Ovary (tissue), 9 donors: ENCODE data around the gene BCAS1. TPM values are rescaled to one million over a fixed set of nuclear protein-coding genes. Genes with fewer than 3 reads are reported as not detected.

Source experiments
- DNase-seq, 5 donors: peaks; one replicate each; pipeline ENCODE4 v3.0.0-alpha.2; 2019 to 2020
- H3K27ac ChIP-seq, 2 donors: fragments of 200-600 bp; one replicate each; pipeline versions ENCODE4 v1.5.1 to v1.8.0; 2019 to 2022
- H3K27me3 ChIP-seq: fragments of 200-600 bp; one replicate; pipeline ENCODE4 v1.8.0; 2022
- H3K36me3 ChIP-seq: fragments of 200-600 bp; sonication (generic); one replicate; pipeline ENCODE4 v1.5.1; 2019
- H3K4me1 ChIP-seq: one replicate; pipeline ENCODE4 v1.8.1; 2013; ENCODE audit warnings: mild to moderate bottlenecking, moderate library complexity; ENCODE audit not compliant: insufficient read depth
- H3K4me3 ChIP-seq: fragments of 200-600 bp; sonication (generic); one replicate; pipeline ENCODE4 v1.5.1; 2017
- H3K9me3 ChIP-seq, 2 donors: fragments of 200-600 bp in 1 of 2; sonication (generic) in 1 of 2; one replicate each; pipeline versions ENCODE4 v1.5.1 to v1.8.1; 2013 to 2019; ENCODE audit warnings: mild to moderate bottlenecking in 1 of 2, moderate library complexity in 1 of 2
- CTCF ChIP-seq, 3 donors: fragments of 450-650 bp in 2 of 3; fragments of 200-600 bp in 1 of 3; IDR thresholded peaks; one replicate each; pipeline versions ENCODE4 v1.5.1 to v1.8.0; 2016 to 2022; ENCODE audit warnings: antibody characterized with exemption in 3 of 3, mild to moderate bottlenecking in 1 of 3
- EP300 ChIP-seq: sonication (generic); formaldehyde crosslinking; IDR thresholded peaks from one replicate; pipeline ENCODE4 v1.6.1; 2017; ENCODE audit warnings: antibody characterized with exemption
- POLR2A ChIP-seq: fragments of 450-650 bp; IDR thresholded peaks from one replicate; pipeline ENCODE4 v1.6.1; 2017; ENCODE audit warnings: antibody characterized with exemption, mild to moderate bottlenecking, moderate library complexity
- WGBS, 3 donors: extraction: QIAGEN DNeasy Blood & Tissue Kit in 1 of 3; methylation state at CpG; one replicate each; pipeline versions ENCODE4 v1.1.5 to v1.1.7; 2013 to 2017; 5-methylcytosine and 5-hydroxymethylcytosine counted together
- intact Hi-C, 4 donors: fragments of 100-400 bp; cut with DNase I; formaldehyde crosslinking; loops; one replicate each; pipeline versions ENCODE4 v1.11.0 to v1.15.1; 2022 to 2023
- polyA plus RNA-seq, 2 donors: library from polyadenylated mRNA; stranded (reverse); fragments of 200-250 nt in 1 of 2; fragments of 350-450 nt in 1 of 2; fragmentation: Illumina TruSeq in 1 of 2; extraction: RNeasy Lipid Tissue Mini Kit (QIAGEN cat#74804) in 1 of 2; gene quantifications; one replicate each; pipeline ENCODE4 v1.2.3, GENCODE V29; 2013 to 2014
- total RNA-seq, 7 donors: library from RNA; depleted of rRNA in 2 of 7; stranded (reverse); fragments of >200 nt in 2 of 7; fragmentation: NEBNext Ultra II Directional in 3 of 7; extraction: Animal tissue kit (Norgen Biotek cat#: 25700) in 3 of 7; gene quantifications; one replicate each; pipeline versions ENCODE4 v1.1.0 to v1.2.4, GENCODE V29; 2016 to 2023
- donor health status: DM: no; HTN: no; CAD: no; lungs with moderate emphysema.
- donor health status: DM: no; HTN: no; CAD: no.
- donor health status: Bipolar disorder and iron deficiency.
- donor health status: DM: yes; HTN: yes; CAD: no.
- donor health status: DM: no; HTN: no; CAD: no.
- donor health status: DM: yes; HTN: yes; CAD: no.

Gene BCAS1
- total and polyA plus RNA-seq, 9 donors = 0.13 to 0.92 (median 0.51) TPM; not detected in 2

GRCh38 chr20:53907968-53908751 is 162.2 kb downstream of the BCAS1 start:
- TF ChIP-seq POLR2A = no peak
- no peak for TF ChIP-seq EP300
- TF ChIP-seq CTCF (IDR thresholded peaks at IDR 0.05) = no peak
- 89 to 93% (median 92%) methylated on average over 11 of the region's 11 CpGs for WGBS, 3 donors

GRCh38 chr20:53905820-53906191 is 164.6 kb downstream of the BCAS1 start:
- intact Hi-C loops = no loop called here
- Histone ChIP-seq H3K27ac (no peak overlapping the region), H3K9me3 (no peaks in the 10 kb centered on the region), H3K27me3 (no peaks in the 10 kb centered on the region), H3K4me3 (no peak overlapping the region), H3K36me3 (no peaks in the 10 kb centered on the region), H3K4me1 (no peaks in the 10 kb centered on the region)
- no peak for DNase-seq
- 93 to 98% (median 96%) methylated on average over 5 of the region's 5 CpGs for WGBS, 3 donors
- TF ChIP-seq EP300 = no peak
- TF ChIP-seq CTCF (IDR thresholded peaks at IDR 0.05) = no peak
- TF ChIP-seq POLR2A = no peak

More at GRCh38 chr20:53907968-53908751, 162.2 kb downstream of the BCAS1 start:
- Histone ChIP-seq H3K36me3 (no peaks in the 10 kb centered on the region), H3K4me1 (no peaks in the 10 kb centered on the region), H3K9me3 (no peaks in the 10 kb centered on the region), H3K27ac (no peak overlapping the region), H3K27me3 (no peaks in the 10 kb centered on the region), H3K4me3 (no peak overlapping the region)
- intact Hi-C loops = no loop called here
- no peak for DNase-seq

- no peak for TF ChIP-seq POLR2A
- no peak for TF ChIP-seq EP300
- TF ChIP-seq CTCF (IDR thresholded peaks at IDR 0.05) = no peak
- no peaks in the 10 kb centered on the region for H3K36me3 ChIP-seq
- no peak overlapping the region for H3K4me3 ChIP-seq
- no peaks in the 10 kb centered on the region for H3K4me1 ChIP-seq
- H3K9me3 ChIP-seq = no peaks in the 10 kb centered on the region
- WGBS, 3 donors = 95% methylated on average over 13 of the region's 13 CpGs
- DNase-seq = no peak
- no peak overlapping the region for H3K27ac ChIP-seq
- intact Hi-C loops = no loop called here
- H3K27me3 ChIP-seq = no peaks in the 10 kb centered on the region
Observed at GRCh38 chr20:53905019-53905819, 165.2 kb downstream of the BCAS1 start.

GRCh38 chr20:53904261-53904660 is 166.1 kb downstream of the BCAS1 start:
- H3K9me3 ChIP-seq = no peaks in the 10 kb centered on the region
- DNase-seq = no peak
- no peak for TF ChIP-seq CTCF (IDR thresholded peaks at IDR 0.05)
- no peak for TF ChIP-seq POLR2A
- TF ChIP-seq EP300 = no peak
- H3K4me3 ChIP-seq = no peak overlapping the region
- H3K27me3 ChIP-seq = no peaks in the 10 kb centered on the region
- intact Hi-C loops = no loop called here
- no peaks in the 10 kb centered on the region for H3K36me3 ChIP-seq
- no peak overlapping the region for H3K27ac ChIP-seq
- 96 to 98% (median 97%) methylated on average over 3 of the region's 3 CpGs for WGBS, 3 donors
- H3K4me1 ChIP-seq = no peaks in the 10 kb centered on the region
